H1 (cell line): Measurements from ENCODE around the gene G6PC1. TPM values are rescaled to one million over a fixed set of nuclear protein-coding genes. Genes with fewer than 3 reads are reported as not detected.

Experiments used
- CTCF ChIA-PET: fragments of 300-600 bp; sonication (Branson Sonifier 250); formaldehyde crosslinking; loops from one replicate; lab custom pipeline; 2021; ENCODE audit not compliant: partially characterized antibody; lab: Charles Lee
- POLR2A ChIA-PET: fragments of 300-600 bp; sonication (Branson Sonifier 250); formaldehyde crosslinking; loops from one replicate; lab custom pipeline; 2021; ENCODE audit warnings: inconsistent platforms; ENCODE audit not compliant: partially characterized antibody; lab: Charles Lee
- DNase-seq, 2 experiments: peaks; one replicate each; pipeline versions ENCODE4 v3.0.0 to v3.0.0-alpha.2; 2010 to 2022; ENCODE audit warnings: low spot score in 2 of 2, low read depth in 1 of 2, mixed read lengths in 1 of 2
- FAIRE-seq: peaks from 2 replicates; lab custom pipeline; 2011; peaks lifted over from hg19 to GRCh38; lab: Jason Lieb, UNC
- H2AFZ ChIP-seq: 2 replicates; pipeline ENCODE4 v1.8.1; 2012; ENCODE audit warnings: low read length, inconsistent platforms
- H2AK5ac ChIP-seq: 2 replicates; pipeline ENCODE4 v1.6.1; 2013; ENCODE audit warnings: low read depth, low read length
- H2BK120ac ChIP-seq: replicated peaks from 2 replicates; pipeline ENCODE3; 2013; ENCODE audit warnings: low read depth, low read length, inconsistent platforms
- H2BK12ac ChIP-seq: 2 replicates; pipeline ENCODE4 v1.6.1; 2013; ENCODE audit warnings: low read depth, low read length
- H2BK15ac ChIP-seq: 2 replicates; pipeline ENCODE4 v1.6.1; 2013; ENCODE audit warnings: low read length
- H2BK20ac ChIP-seq: 2 replicates; pipeline ENCODE4 v1.6.1; 2013; ENCODE audit warnings: low read length
- H2BK5ac ChIP-seq: 2 replicates; pipeline ENCODE4 v1.6.1; 2013; ENCODE audit warnings: low read depth, low read length
- H3K14ac ChIP-seq: 2 replicates; pipeline ENCODE4 v1.6.1; 2013; ENCODE audit warnings: inconsistent platforms; ENCODE audit not compliant: insufficient read length
- H3K18ac ChIP-seq: 2 replicates; pipeline ENCODE4 v1.6.1; 2013; ENCODE audit warnings: low read length; ENCODE audit errors: extremely low read depth
- H3K23ac ChIP-seq: 2 replicates; pipeline ENCODE4 v1.6.1; 2013; ENCODE audit warnings: inconsistent platforms; ENCODE audit not compliant: insufficient read length
- H3K23me2 ChIP-seq: 2 replicates; pipeline ENCODE4 v1.6.1; 2013; ENCODE audit warnings: low read depth, low read length
- H3K27ac ChIP-seq: 2 replicates; pipeline ENCODE4 v1.6.1; 2011; ENCODE audit warnings: low read depth, low read length, inconsistent platforms
- H3K27me3 ChIP-seq, 4 experiments: replicated peaks in 1 of 4; 1 replicate in 1 of 4; 2 replicates in 3 of 4; pipeline versions ENCODE4 v1.6.1 to v1.8.1; 2011 to 2013; ENCODE audit warnings: low read length in 3 of 4, mild to moderate bottlenecking in 3 of 4, inconsistent platforms in 2 of 4, mixed read lengths in 2 of 4, moderate library complexity in 1 of 4; ENCODE audit not compliant: control insufficient read depth in 3 of 4, insufficient read depth in 3 of 4; ENCODE audit errors: extremely low read depth in 1 of 4
- H3K36me3 ChIP-seq, 4 experiments: 2 replicates each; pipeline versions ENCODE4 v1.6.1 to v1.8.1; 2011 to 2013; ENCODE audit warnings: mild to moderate bottlenecking in 4 of 4, low read length in 3 of 4, moderate library complexity in 2 of 4, control low read depth in 1 of 4, inconsistent platforms in 1 of 4; ENCODE audit not compliant: insufficient read depth in 4 of 4, control insufficient read depth in 2 of 4
- H3K4ac ChIP-seq: replicated peaks from 2 replicates; pipeline ENCODE3; 2013; ENCODE audit warnings: low read length, low read depth, mixed read lengths, inconsistent platforms; ENCODE audit not compliant: insufficient read length
- H3K4me1 ChIP-seq, 4 experiments: replicated peaks in 1 of 4; 1 replicate in 1 of 4; 2 replicates in 3 of 4; pipeline versions ENCODE4 v1.6.1 to v1.8.1; 2011 to 2013; ENCODE audit warnings: low read length in 3 of 4, inconsistent platforms in 2 of 4, mixed read lengths in 1 of 4; ENCODE audit not compliant: insufficient read depth in 4 of 4, control insufficient read depth in 3 of 4
- H3K4me2 ChIP-seq, 2 experiments: 2 replicates each; pipeline versions ENCODE4 v1.6.1 to v1.8.1; 2011 to 2013; ENCODE audit warnings: low read depth in 2 of 2, low read length in 2 of 2, control low read depth in 1 of 2, inconsistent platforms in 1 of 2, mild to moderate bottlenecking in 1 of 2; ENCODE audit not compliant: insufficient read depth in 1 of 2
- H3K4me3 ChIP-seq, 4 experiments: fragments of 200-600, 300-600 bp in 1 of 4; sonication (generic), shearing (Covaris generic), sonication (Bioruptor Twin) in 1 of 4; 2 replicates each; pipeline versions ENCODE4 v1.5.1 to v1.8.1; 2011 to 2016; ENCODE audit warnings: low read length in 4 of 4, low read depth in 3 of 4, control low read depth in 2 of 4, inconsistent platforms in 2 of 4, mild to moderate bottlenecking in 2 of 4, mixed read lengths in 1 of 4, moderate library complexity in 1 of 4; ENCODE audit not compliant: insufficient read depth in 2 of 4; ENCODE audit errors: extremely low read depth in 1 of 4
- H3K56ac ChIP-seq: replicated peaks from 2 replicates; pipeline ENCODE3; 2013; ENCODE audit warnings: low read depth, mild to moderate bottlenecking, mixed read lengths, low read length, inconsistent platforms; ENCODE audit not compliant: insufficient read length
- H3K79me1 ChIP-seq: 2 replicates; pipeline ENCODE4 v1.6.1; 2013; ENCODE audit warnings: low read depth, low read length, control low read depth
- H3K79me2 ChIP-seq, 2 experiments: 2 replicates each; pipeline versions ENCODE4 v1.6.1 to v1.8.1; 2012 to 2013; ENCODE audit warnings: low read length in 2 of 2, mild to moderate bottlenecking in 2 of 2, inconsistent platforms in 1 of 2; ENCODE audit not compliant: insufficient read depth in 2 of 2, control insufficient read depth in 1 of 2
- H3K9ac ChIP-seq, 4 experiments: replicated peaks in 1 of 4; 1 replicate in 1 of 4; 2 replicates in 3 of 4; pipeline versions ENCODE4 v1.6.1 to v1.8.1; 2011 to 2013; ENCODE audit warnings: low read depth in 3 of 4, low read length in 3 of 4, control low read depth in 2 of 4, mild to moderate bottlenecking in 2 of 4, moderate library complexity in 2 of 4, inconsistent platforms in 1 of 4; ENCODE audit errors: extremely low read depth in 1 of 4
- H3K9me3 ChIP-seq, 2 experiments: 2 replicates each; pipeline versions ENCODE4 v1.6.1 to v1.8.1; 2012 to 2013; ENCODE audit warnings: mild to moderate bottlenecking in 2 of 2, moderate library complexity in 2 of 2, control low read depth in 1 of 2, inconsistent platforms in 1 of 2, low read depth in 1 of 2, low read length in 1 of 2, mixed read lengths in 1 of 2; ENCODE audit not compliant: insufficient read depth in 2 of 2
- H4K20me1 ChIP-seq, 2 experiments: replicated peaks in 1 of 2; 2 replicates each; pipeline versions ENCODE3 to v1.8.1; 2011 to 2013; ENCODE audit warnings: inconsistent platforms in 2 of 2, low read length in 2 of 2, mild to moderate bottlenecking in 1 of 2; ENCODE audit not compliant: insufficient read depth in 2 of 2, control insufficient read depth in 1 of 2
- H4K5ac ChIP-seq: 2 replicates; pipeline ENCODE4 v1.6.1; 2013; ENCODE audit warnings: low read length, low read depth, mixed read lengths, inconsistent platforms; ENCODE audit not compliant: insufficient read length
- H4K8ac ChIP-seq: 2 replicates; pipeline ENCODE4 v1.8.0; 2013; ENCODE audit warnings: mild to moderate bottlenecking, moderate library complexity, low read length, inconsistent platforms; ENCODE audit not compliant: insufficient read depth; ENCODE audit errors: extremely low read depth
- H4K91ac ChIP-seq: replicated peaks from 2 replicates; pipeline ENCODE3; 2013; ENCODE audit warnings: low read length, mixed read lengths, inconsistent platforms; ENCODE audit not compliant: insufficient read length
- GABPA ChIP-seq: IDR thresholded peaks from 2 replicates; pipeline ENCODE4 v1.6.1; 2011; ENCODE audit warnings: mild to moderate bottlenecking, low read length, moderate library complexity, borderline replicate concordance; ENCODE audit not compliant: insufficient read depth
- JUN ChIP-seq: IDR thresholded peaks from 2 replicates; pipeline ENCODE4 v1.6.1; 2011; ENCODE audit warnings: low read depth, mild to moderate bottlenecking, improper control_type of control experiment, low read length
- RBBP5 ChIP-seq: IDR thresholded peaks from 2 replicates; pipeline ENCODE4 v1.7.1; 2012; ENCODE audit warnings: low read depth, mild to moderate bottlenecking, inconsistent platforms, low read length, moderate library complexity, borderline replicate concordance
- RXRA ChIP-seq: IDR thresholded peaks from 2 replicates; pipeline ENCODE4 v1.6.1; 2011; ENCODE audit warnings: low read depth, mild to moderate bottlenecking, low read length, moderate library complexity; ENCODE audit not compliant: insufficient read depth
- TAF7 ChIP-seq: optimal IDR thresholded peaks from 2 replicates; pipeline ENCODE3; 2011; ENCODE audit warnings: low read depth, mild to moderate bottlenecking, inconsistent platforms, low read length, moderate library complexity, borderline replicate concordance
- TBP ChIP-seq: IDR thresholded peaks from 2 replicates; pipeline ENCODE4 v1.6.1; 2011; ENCODE audit warnings: low read depth, low read length, improper control_type of control experiment
- WGBS, 2 experiments: shearing (Covaris generic) in 1 of 2; methylation state at CpG; one replicate each; pipeline versions ENCODE4 v1.1.6 to v1.1.7; 2013 to 2015; ENCODE audit warnings: low lambda C conversion rate in 2 of 2, mixed read lengths in 2 of 2, inconsistent platforms in 1 of 2, low coverage in 1 of 2, missing lambda C conversion rate in 1 of 2; ENCODE audit not compliant: insufficient replicate concordance in 2 of 2, insufficient coverage in 1 of 2, insufficient read length in 1 of 2; ENCODE audit errors: extremely low coverage in 1 of 2, missing lambda C conversion rate in 1 of 2; 5-methylcytosine and 5-hydroxymethylcytosine counted together
- polyA plus RNA-seq, 7 experiments: library from polyadenylated mRNA; depleted of rRNA in 3 of 7; stranded (reverse) in 5 of 7; unstranded in 2 of 7; fragments of >200 nt in 5 of 7; fragments of 200-250 nt in 2 of 7; gene quantifications; 1 replicate in 5 of 7; 2 replicates in 1 of 7; 4 replicates in 1 of 7; pipeline versions ENCODE4 v1.2.1 to v1.2.3, GENCODE V29; 2011 to 2013; ENCODE audit warnings: missing spikeins in 2 of 7, mixed read lengths in 2 of 7
- total RNA-seq: library from RNA; stranded (reverse); fragmentation: NEBNext Ultra II Directional; extraction: Animal tissue kit (Norgen Biotek cat#: 25700); gene quantifications from 2 replicates; pipeline ENCODE4 v1.2.1, GENCODE V29; 2021

G6PC1 gene
- total and polyA plus RNA-seq, 2 of the 8 experiments (the other 6 are each of a cell fraction or from before 2014, with no cell fraction given): 0.02 TPM; not detected in 1

- 87% methylated on average over 8 of the region's 8 CpGs; no CpG with 5 or more reads in 1 of the 2 experiments for WGBS, 2 experiments
- no peak overlapping the region for H3K4me3 ChIP-seq
- no peak for FAIRE-seq
Observed at GRCh38 chr17:42855048-42855596, 45.5 kb upstream of the G6PC1 start.

More at GRCh38 chr17:42855048-42855596, 45.5 kb upstream of the G6PC1 start:
- no peak overlapping the region for H3K23ac ChIP-seq
- H3K27ac ChIP-seq: no peak overlapping the region
- no peaks in the 10 kb centered on the region; a peak in 1 of 8 replicates for H3K36me3 ChIP-seq
- no peak overlapping the region for H2BK5ac ChIP-seq
- no peak overlapping the region for H2BK120ac ChIP-seq
- DNase-seq: no peak
- H4K5ac ChIP-seq: no peak overlapping the region
- H2AFZ ChIP-seq: no peak overlapping the region
- no peaks in the 10 kb centered on the region for H3K4me1 ChIP-seq
- no peak overlapping the region for H3K56ac ChIP-seq
- ChIA-PET CTCF (interaction anchor here (0.7 to 6.8 kb wide), 6 partner anchors 10 to 83 kb away, joined by 3 to 55 read pairs (median 4); partner anchors contain the start of gene AOC2), POLR2A (interaction anchor here (0.6 to 2.7 kb wide), 3 partner anchors 10 to 268 kb away, joined by 3 to 19 read pairs (median 3); partner anchors contain the start of gene AOC2)
- H2BK12ac ChIP-seq: no peak overlapping the region
- no peak overlapping the region for H3K14ac ChIP-seq
- H3K9me3 ChIP-seq: no peaks in the 10 kb centered on the region
- H3K4me2 ChIP-seq: no peak overlapping the region
- H3K18ac ChIP-seq: no peak overlapping the region
- TF ChIP-seq RXRA (no peak), JUN (no peak), GABPA (no peak), TBP (no peak), RBBP5 (no peak), TAF7 (no peak)
- H2BK20ac ChIP-seq: no peak overlapping the region
- H3K23me2 ChIP-seq: no peaks in the 10 kb centered on the region
- H3K27me3 ChIP-seq: no peaks in the 10 kb centered on the region
- H4K8ac ChIP-seq: no peak overlapping the region
- no peak overlapping the region for H3K9ac ChIP-seq
- H3K4ac ChIP-seq: no peak overlapping the region
- no peaks in the 10 kb centered on the region for H4K20me1 ChIP-seq
- no peak overlapping the region for H2AK5ac ChIP-seq
- H3K79me1 ChIP-seq: no peaks in the 10 kb centered on the region; the same call in 1 of the 2 replicates
- no peak overlapping the region for H2BK15ac ChIP-seq
- no peak overlapping the region for H4K91ac ChIP-seq
- no peaks in the 10 kb centered on the region for H3K79me2 ChIP-seq
